ENCODE results near the gene HBS1L. TPM values are rescaled to one million over a fixed set of nuclear protein-coding genes. Genes with fewer than 3 reads are reported as not detected.

The HBS1L gene
- total RNA-seq, 1 experiment from 2014 or later, result 89.4 TPM

DNA sequence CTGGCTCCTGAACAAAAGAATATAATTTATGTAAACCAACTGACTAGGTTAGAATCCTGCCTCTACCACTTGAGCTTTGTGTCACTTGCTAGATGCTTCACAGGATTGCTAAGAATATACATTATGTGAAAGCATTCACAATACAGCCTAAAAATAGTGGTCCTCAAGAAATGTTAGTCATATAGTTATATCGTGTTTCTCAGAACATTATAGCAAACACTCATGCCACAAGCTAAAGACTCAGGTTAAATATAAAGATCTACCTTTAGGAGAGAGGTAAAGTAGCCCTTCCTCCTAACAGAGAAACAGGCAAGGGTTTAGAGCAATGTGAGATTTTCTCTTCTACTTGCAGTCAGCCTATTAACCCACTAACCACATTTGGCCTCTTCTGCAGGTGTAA lies 86.9 kb downstream of the HBS1L start:
- RAD21 ChIA-PET (ENCODE audit: low non-redundant PET in 1 of 2, low total read pairs in 2 of 2, uncharacterized antibody in 2 of 2, unreplicated experiment in 2 of 2), result no interaction called here
- H3K27me3 ChIP-seq (ENCODE audit: insufficient read depth, low read length), result no peaks in the 10 kb centered on the region
- BruUV-seq (replicated peaks), result no TSS peak
- ATAC-seq (no peak), DNase-seq (ENCODE audit: low read depth, low spot score) (no peak)
- no peaks in the 10 kb centered on the region for H3K9me3 ChIP-seq (ENCODE audit: control insufficient read depth in 1 of 2, insufficient read depth in 1 of 2, low read depth in 1 of 2, low read length in 2 of 2)
- no peaks in the 10 kb centered on the region for H3K4me1 ChIP-seq (ENCODE audit: control insufficient read depth in 1 of 2, insufficient read depth in 2 of 2, low read length in 2 of 2)
- H3K4me3 ChIP-seq (replicated peaks in 1 of 2; ENCODE audit: low read depth in 1 of 2, low read length in 2 of 2), result no peak overlapping the region
- H3K36me3 ChIP-seq (ENCODE audit: control insufficient read depth in 1 of 2, insufficient read depth in 2 of 2, low read length in 2 of 2), result no peaks in the 10 kb centered on the region; a peak in 1 of 4 replicates
- no peak overlapping the region for H2AFZ ChIP-seq (ENCODE audit: low read depth, low read length, poor library complexity, severe bottlenecking)
- no peaks in the 10 kb centered on the region; the same call in 1 of the 2 replicates for H3K79me2 ChIP-seq (ENCODE audit: insufficient read depth, low read length)
- no peaks in the 10 kb centered on the region for H4K20me1 ChIP-seq (ENCODE audit: insufficient read depth)
- POLR2A ChIA-PET, result no interaction called here
- intact Hi-C loops (cut with micrococcal nuclease), result no loop called here
- H3K4me2 ChIP-seq (ENCODE audit: low read length), result no peak overlapping the region
- CTCF ChIA-PET, result no interaction called here
- no peak overlapping the region for H3K27ac ChIP-seq (ENCODE audit: low read depth, low read length)
- no peaks in the 10 kb centered on the region for H3K9me2 ChIP-seq (ENCODE audit: insufficient read depth)
- H3K9ac ChIP-seq (ENCODE audit: low read length), result no peak overlapping the region
- TF ChIP-seq EZH2 (IDR thresholded peaks at IDR 0.05), result no peak
- TF ChIP-seq CTCF (IDR thresholded peaks at IDR 0.05 in 2 of 3, conservative IDR thresholded peaks at IDR 0.05 in 1 of 3; ENCODE audit: borderline replicate concordance in 1 of 3, insufficient read depth in 1 of 3, low read depth in 2 of 3, low read length in 2 of 3), result no peak
- TF ChIP-seq, protein P1, sequence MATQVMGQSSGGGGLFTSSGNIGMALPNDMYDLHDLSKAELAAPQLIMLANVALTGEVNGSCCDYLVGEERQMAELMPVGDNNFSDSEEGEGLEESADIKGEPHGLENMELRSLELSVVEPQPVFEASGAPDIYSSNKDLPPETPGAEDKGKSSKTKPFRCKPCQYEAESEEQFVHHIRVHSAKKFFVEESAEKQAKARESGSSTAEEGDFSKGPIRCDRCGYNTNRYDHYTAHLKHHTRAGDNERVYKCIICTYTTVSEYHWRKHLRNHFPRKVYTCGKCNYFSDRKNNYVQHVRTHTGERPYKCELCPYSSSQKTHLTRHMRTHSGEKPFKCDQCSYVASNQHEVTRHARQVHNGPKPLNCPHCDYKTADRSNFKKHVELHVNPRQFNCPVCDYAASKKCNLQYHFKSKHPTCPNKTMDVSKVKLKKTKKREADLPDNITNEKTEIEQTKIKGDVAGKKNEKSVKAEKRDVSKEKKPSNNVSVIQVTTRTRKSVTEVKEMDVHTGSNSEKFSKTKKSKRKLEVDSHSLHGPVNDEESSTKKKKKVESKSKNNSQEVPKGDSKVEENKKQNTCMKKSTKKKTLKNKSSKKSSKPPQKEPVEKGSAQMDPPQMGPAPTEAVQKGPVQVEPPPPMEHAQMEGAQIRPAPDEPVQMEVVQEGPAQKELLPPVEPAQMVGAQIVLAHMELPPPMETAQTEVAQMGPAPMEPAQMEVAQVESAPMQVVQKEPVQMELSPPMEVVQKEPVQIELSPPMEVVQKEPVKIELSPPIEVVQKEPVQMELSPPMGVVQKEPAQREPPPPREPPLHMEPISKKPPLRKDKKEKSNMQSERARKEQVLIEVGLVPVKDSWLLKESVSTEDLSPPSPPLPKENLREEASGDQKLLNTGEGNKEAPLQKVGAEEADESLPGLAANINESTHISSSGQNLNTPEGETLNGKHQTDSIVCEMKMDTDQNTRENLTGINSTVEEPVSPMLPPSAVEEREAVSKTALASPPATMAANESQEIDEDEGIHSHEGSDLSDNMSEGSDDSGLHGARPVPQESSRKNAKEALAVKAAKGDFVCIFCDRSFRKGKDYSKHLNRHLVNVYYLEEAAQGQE (IDR thresholded peaks at IDR 0.05; ENCODE audit: low read depth), result no peak
- TF ChIP-seq, protein P2, sequence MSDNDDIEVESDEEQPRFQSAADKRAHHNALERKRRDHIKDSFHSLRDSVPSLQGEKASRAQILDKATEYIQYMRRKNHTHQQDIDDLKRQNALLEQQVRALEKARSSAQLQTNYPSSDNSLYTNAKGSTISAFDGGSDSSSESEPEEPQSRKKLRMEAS (IDR thresholded peaks at IDR 0.05), result no peak
- no peak for TF ChIP-seq YY1 (IDR thresholded peaks at IDR 0.05; ENCODE audit: extremely low read depth, insufficient replicate concordance, low read depth, low read length)
- no peak for TF ChIP-seq RAD21 (IDR thresholded peaks at IDR 0.05; ENCODE audit: low read depth)
